ENCODE results near the gene CRELD2. TPM values are rescaled to one million over a fixed set of nuclear protein-coding genes. Genes with fewer than 3 reads are reported as not detected.

The CRELD2 gene
- total and polyA plus RNA-seq, 2 of the 13 experiments (the other 11 are each of a cell fraction or from before 2014, with no cell fraction given) = 17.2 to 44.7 TPM

- TF ChIP-seq ZBTB2 (CRISPR knock-in tag; IDR thresholded peaks at IDR 0.05; ENCODE audit: low read depth) (peak; percentile 51; the same call in 1 of the 2 replicates), BCL6 (CRISPR knock-in tag; IDR thresholded peaks at IDR 0.05) (peak; percentile 27; the same call in 1 of the 2 replicates), ZNF737 (CRISPR knock-in tag; IDR thresholded peaks at IDR 0.05; ENCODE audit: borderline replicate concordance) (no peak), TFAP4 (IDR thresholded peaks at IDR 0.05; ENCODE audit: borderline replicate concordance, low read depth) (peak; percentile 35; the same call in 1 of the 2 replicates), ZFP36L1 (CRISPR knock-in tag; IDR thresholded peaks at IDR 0.05) (0 out of 2 replicates have a peak, but pooled peaks have one; percentile 55), IKZF4 (CRISPR knock-in tag; IDR thresholded peaks at IDR 0.05; ENCODE audit: borderline replicate concordance, low read depth, not compliant biosample characterization) (no peak), HDAC1 (CRISPR knock-in tag; IDR thresholded peaks at IDR 0.05) (peak; percentile 50; the same call in 1 of the 2 replicates), KDM2A (CRISPR knock-in tag; IDR thresholded peaks at IDR 0.05; ENCODE audit: borderline replicate concordance, low read depth) (0 out of 2 replicates have a peak, but pooled peaks have one; percentile 17), ZSCAN21 (CRISPR knock-in tag; IDR thresholded peaks at IDR 0.05; ENCODE audit: borderline replicate concordance) (peak; percentile 83), ZNF564 (CRISPR knock-in tag; IDR thresholded peaks at IDR 0.05) (peak; percentile 60; the same call in 1 of the 2 replicates), HOXA9 (CRISPR knock-in tag; IDR thresholded peaks at IDR 0.05; ENCODE audit: borderline replicate concordance) (no peak), ZNF788 (CRISPR knock-in tag; IDR thresholded peaks at IDR 0.05; ENCODE audit: borderline replicate concordance) (peak; percentile 79; the same call in 1 of the 2 replicates)
- TF ChIP-seq, protein P1, sequence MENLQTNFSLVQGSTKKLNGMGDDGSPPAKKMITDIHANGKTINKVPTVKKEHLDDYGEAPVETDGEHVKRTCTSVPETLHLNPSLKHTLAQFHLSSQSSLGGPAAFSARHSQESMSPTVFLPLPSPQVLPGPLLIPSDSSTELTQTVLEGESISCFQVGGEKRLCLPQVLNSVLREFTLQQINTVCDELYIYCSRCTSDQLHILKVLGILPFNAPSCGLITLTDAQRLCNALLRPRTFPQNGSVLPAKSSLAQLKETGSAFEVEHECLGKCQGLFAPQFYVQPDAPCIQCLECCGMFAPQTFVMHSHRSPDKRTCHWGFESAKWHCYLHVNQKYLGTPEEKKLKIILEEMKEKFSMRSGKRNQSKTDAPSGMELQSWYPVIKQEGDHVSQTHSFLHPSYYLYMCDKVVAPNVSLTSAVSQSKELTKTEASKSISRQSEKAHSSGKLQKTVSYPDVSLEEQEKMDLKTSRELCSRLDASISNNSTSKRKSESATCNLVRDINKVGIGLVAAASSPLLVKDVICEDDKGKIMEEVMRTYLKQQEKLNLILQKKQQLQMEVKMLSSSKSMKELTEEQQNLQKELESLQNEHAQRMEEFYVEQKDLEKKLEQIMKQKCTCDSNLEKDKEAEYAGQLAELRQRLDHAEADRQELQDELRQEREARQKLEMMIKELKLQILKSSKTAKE (CRISPR knock-in tag; IDR thresholded peaks at IDR 0.05; ENCODE audit: borderline replicate concordance) = peak; percentile 64; the same call in 1 of the 2 replicates
- TF ChIP-seq, protein P2, sequence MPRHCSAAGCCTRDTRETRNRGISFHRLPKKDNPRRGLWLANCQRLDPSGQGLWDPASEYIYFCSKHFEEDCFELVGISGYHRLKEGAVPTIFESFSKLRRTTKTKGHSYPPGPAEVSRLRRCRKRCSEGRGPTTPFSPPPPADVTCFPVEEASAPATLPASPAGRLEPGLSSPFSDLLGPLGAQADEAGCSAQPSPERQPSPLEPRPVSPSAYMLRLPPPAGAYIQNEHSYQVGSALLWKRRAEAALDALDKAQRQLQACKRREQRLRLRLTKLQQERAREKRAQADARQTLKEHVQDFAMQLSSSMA (CRISPR knock-in tag; IDR thresholded peaks at IDR 0.05) = no peak
- TF ChIP-seq, protein P3, sequence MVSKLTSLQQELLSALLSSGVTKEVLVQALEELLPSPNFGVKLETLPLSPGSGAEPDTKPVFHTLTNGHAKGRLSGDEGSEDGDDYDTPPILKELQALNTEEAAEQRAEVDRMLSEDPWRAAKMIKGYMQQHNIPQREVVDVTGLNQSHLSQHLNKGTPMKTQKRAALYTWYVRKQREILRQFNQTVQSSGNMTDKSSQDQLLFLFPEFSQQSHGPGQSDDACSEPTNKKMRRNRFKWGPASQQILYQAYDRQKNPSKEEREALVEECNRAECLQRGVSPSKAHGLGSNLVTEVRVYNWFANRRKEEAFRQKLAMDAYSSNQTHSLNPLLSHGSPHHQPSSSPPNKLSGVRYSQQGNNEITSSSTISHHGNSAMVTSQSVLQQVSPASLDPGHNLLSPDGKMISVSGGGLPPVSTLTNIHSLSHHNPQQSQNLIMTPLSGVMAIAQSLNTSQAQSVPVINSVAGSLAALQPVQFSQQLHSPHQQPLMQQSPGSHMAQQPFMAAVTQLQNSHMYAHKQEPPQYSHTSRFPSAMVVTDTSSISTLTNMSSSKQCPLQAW (CRISPR knock-in tag; IDR thresholded peaks at IDR 0.05) = 0 out of 2 replicates have a peak, but pooled peaks have one; percentile 34
- TF ChIP-seq, protein P4, sequence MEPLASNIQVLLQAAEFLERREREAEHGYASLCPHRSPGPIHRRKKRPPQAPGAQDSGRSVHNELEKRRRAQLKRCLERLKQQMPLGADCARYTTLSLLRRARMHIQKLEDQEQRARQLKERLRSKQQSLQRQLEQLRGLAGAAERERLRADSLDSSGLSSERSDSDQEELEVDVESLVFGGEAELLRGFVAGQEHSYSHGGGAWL (CRISPR knock-in tag; IDR thresholded peaks at IDR 0.05) = no peak
- TF ChIP-seq, protein P5, sequence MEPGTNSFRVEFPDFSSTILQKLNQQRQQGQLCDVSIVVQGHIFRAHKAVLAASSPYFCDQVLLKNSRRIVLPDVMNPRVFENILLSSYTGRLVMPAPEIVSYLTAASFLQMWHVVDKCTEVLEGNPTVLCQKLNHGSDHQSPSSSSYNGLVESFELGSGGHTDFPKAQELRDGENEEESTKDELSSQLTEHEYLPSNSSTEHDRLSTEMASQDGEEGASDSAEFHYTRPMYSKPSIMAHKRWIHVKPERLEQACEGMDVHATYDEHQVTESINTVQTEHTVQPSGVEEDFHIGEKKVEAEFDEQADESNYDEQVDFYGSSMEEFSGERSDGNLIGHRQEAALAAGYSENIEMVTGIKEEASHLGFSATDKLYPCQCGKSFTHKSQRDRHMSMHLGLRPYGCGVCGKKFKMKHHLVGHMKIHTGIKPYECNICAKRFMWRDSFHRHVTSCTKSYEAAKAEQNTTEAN (CRISPR knock-in tag; conservative IDR thresholded peaks at IDR 0.05) = peak; percentile 63; the same call in 1 of the 2 replicates
Measured at GRCh38 chr22:49951000-49951677, 32.7 kb downstream of the CRELD2 start (continued).

Data from HepG2 (cell line).